ENCODE data around the gene MPG. TPM values are rescaled to one million over a fixed set of nuclear protein-coding genes. Genes with fewer than 3 reads are reported as not detected.
"Not testable (repeated sequence)": the region's sequence is repeated elsewhere in the genome, so short reads cannot be mapped to it uniquely, and the experiment has no call there.

MPG gene
- 10 to 100 TPM; 60.2 to 60.6 TPM for total RNA-seq

GRCh38 chr16:77807-78443 is at the start of gene MPG:
TSS of gene MPG (plus strand) at chr16:78225. CDS start at chr16:78310, 85 bp downstream.
- Mint-ChIP-seq H3K27ac (peak within 1 kb of the TSS; percentile 86), H3K4me3 (peak within 1 kb of the TSS; percentile 86), H3K36me3 (peaks cover 3% of the 10 kb centered on the region), H3K9me3 (ENCODE audit: low read depth) (no peaks in the 10 kb centered on the region), H3K27me3 (peaks cover 19% of the 10 kb centered on the region), H3K4me1 (peaks cover 28% of the 10 kb centered on the region)
- DNase-seq = peak; percentile 88
- ATAC-seq = peak; percentile 85
- CTCF ChIA-PET = interaction anchor here (1.4 to 6.7 kb wide), 4 partner anchors 13 to 284 kb away, joined by 3 to 78 read pairs (median 18); partner anchors contain the start of gene FAM234A

GRCh38 chr16:30627-31026 is 47.4 kb upstream of the MPG start:
- H3K27ac Mint-ChIP-seq; CTCF ChIA-PET; H3K4me3 Mint-ChIP-seq; ATAC-seq; DNase-seq; H3K4me1 Mint-ChIP-seq; H3K9me3 Mint-ChIP-seq (ENCODE audit: low read depth); H3K36me3 Mint-ChIP-seq; H3K27me3 Mint-ChIP-seq: not testable (repeated sequence)

GRCh38 chr16:33154-33876 is 44.7 kb upstream of the MPG start:
- H3K9me3 Mint-ChIP-seq (ENCODE audit: low read depth) = not testable (repeated sequence)

GRCh38 chr16:33877-34647 is 44.0 kb upstream of the MPG start:
- Mint-ChIP-seq H3K27ac (no peak overlapping the region), H3K27me3 (no peaks in the 10 kb centered on the region), H3K9me3 (ENCODE audit: low read depth) (no peaks in the 10 kb centered on the region), H3K4me1 (peaks cover 9% of the 10 kb centered on the region), H3K36me3 (no peaks in the 10 kb centered on the region), H3K4me3 (no peak overlapping the region)
- CTCF ChIA-PET = interaction anchor here (0.8 kb wide), 1 partner anchor 32 kb away, joined by 3 read pairs; no protein-coding TSS in a partner anchor
- ATAC-seq (no peak), DNase-seq (no peak)

More at GRCh38 chr16:33154-33876, 44.7 kb upstream of the MPG start:
- ATAC-seq, H3K27me3 Mint-ChIP-seq, H3K36me3 Mint-ChIP-seq, H3K27ac Mint-ChIP-seq, H3K4me1 Mint-ChIP-seq, DNase-seq, H3K4me3 Mint-ChIP-seq, CTCF ChIA-PET: not testable (repeated sequence)

- Mint-ChIP-seq H3K4me3 (no peak overlapping the region), H3K36me3 (peaks cover 3% of the 10 kb centered on the region), H3K9me3 (ENCODE audit: low read depth) (no peaks in the 10 kb centered on the region), H3K27me3 (no peaks in the 10 kb centered on the region), H3K4me1 (peaks cover 14% of the 10 kb centered on the region), H3K27ac (no peak overlapping the region)
- no peak for ATAC-seq
- DNase-seq = no peak
- CTCF ChIA-PET = interaction anchor here (0.8 kb wide), 1 partner anchor 31 kb away, joined by 3 read pairs; no protein-coding TSS in a partner anchor
Observed at GRCh38 chr16:34648-34987, 43.4 kb upstream of the MPG start.

GRCh38 chr16:35011-35677 is 42.9 kb upstream of the MPG start:
- Mint-ChIP-seq H3K27ac (no peak overlapping the region), H3K4me3 (no peak overlapping the region), H3K36me3 (peaks cover 4% of the 10 kb centered on the region), H3K4me1 (peaks cover 19% of the 10 kb centered on the region), H3K9me3 (ENCODE audit: low read depth) (no peaks in the 10 kb centered on the region), H3K27me3 (no peaks in the 10 kb centered on the region)
- no peak for DNase-seq
- ATAC-seq = no peak
- CTCF ChIA-PET = interaction anchor here (0.8 kb wide), 1 partner anchor 31 kb away, joined by 3 read pairs; no protein-coding TSS in a partner anchor

- Mint-ChIP-seq H3K9me3 (ENCODE audit: low read depth) (no peaks in the 10 kb centered on the region), H3K4me3 (no peak overlapping the region), H3K27ac (no peak overlapping the region), H3K27me3 (no peaks in the 10 kb centered on the region), H3K36me3 (peaks cover 4% of the 10 kb centered on the region), H3K4me1 (peaks cover 19% of the 10 kb centered on the region)
- CTCF ChIA-PET = no interaction called here
- no peak for DNase-seq
- no peak for ATAC-seq
Observed at GRCh38 chr16:35678-36305, 42.2 kb upstream of the MPG start.

GRCh38 chr16:36336-36984 is 41.6 kb upstream of the MPG start:
- Mint-ChIP-seq H3K27ac (no peak overlapping the region), H3K36me3 (peaks cover 5% of the 10 kb centered on the region)
- CTCF ChIA-PET = no interaction called here

GRCh38 chr16:37511-37910 is 40.5 kb upstream of the MPG start:
- no peak for DNase-seq
- Mint-ChIP-seq H3K36me3 (peaks cover 12% of the 10 kb centered on the region), H3K27ac (no peak overlapping the region), H3K27me3 (no peaks in the 10 kb centered on the region), H3K9me3 (ENCODE audit: low read depth) (no peaks in the 10 kb centered on the region), H3K4me1 (peaks cover 27% of the 10 kb centered on the region), H3K4me3 (no peak overlapping the region)
- CTCF ChIA-PET = interaction anchor here (0.9 kb wide), 1 partner anchor 32 kb away, joined by 3 read pairs; no protein-coding TSS in a partner anchor
- ATAC-seq = no peak

More at GRCh38 chr16:36336-36984, 41.6 kb upstream of the MPG start:
- DNase-seq (no peak), ATAC-seq (no peak)
- Mint-ChIP-seq H3K27me3 (no peaks in the 10 kb centered on the region), H3K4me3 (no peak overlapping the region), H3K4me1 (peaks cover 19% of the 10 kb centered on the region), H3K9me3 (ENCODE audit: low read depth) (no peaks in the 10 kb centered on the region)

GRCh38 chr16:38206-38605 is 39.8 kb upstream of the MPG start:
- DNase-seq; H3K9me3 Mint-ChIP-seq (ENCODE audit: low read depth); ATAC-seq; H3K27ac Mint-ChIP-seq; H3K4me3 Mint-ChIP-seq; H3K27me3 Mint-ChIP-seq: not testable (repeated sequence)
- H3K4me1 Mint-ChIP-seq = peaks cover 32% of the 10 kb centered on the region
- CTCF ChIA-PET = interaction anchor here (1.7 to 3.0 kb wide), 3 partner anchors 11 to 58 kb away, joined by 4 to 18 read pairs (median 12); no protein-coding TSS in a partner anchor
- peaks cover 19% of the 10 kb centered on the region for H3K36me3 Mint-ChIP-seq

- peaks cover 26% of the 10 kb centered on the region for H3K36me3 Mint-ChIP-seq
- DNase-seq = peak; percentile 84
- H3K27me3 Mint-ChIP-seq = no peaks in the 10 kb centered on the region
- CTCF ChIA-PET = interaction anchor here (0.6 to 3.0 kb wide), 8 partner anchors 10 to 149 kb away, joined by 3 to 18 read pairs (median 4); partner anchors contain the start of gene POLR3K
- peaks cover 32% of the 10 kb centered on the region for H3K4me1 Mint-ChIP-seq
- H3K4me3 Mint-ChIP-seq = no peak overlapping the region
- ATAC-seq = peak; percentile 88
- peak overlapping the region; percentile 58 for H3K27ac Mint-ChIP-seq
- no peaks in the 10 kb centered on the region for H3K9me3 Mint-ChIP-seq (ENCODE audit: low read depth)
Observed at GRCh38 chr16:38941-39892, 38.8 kb upstream of the MPG start.
